Upper lobe of left lung (tissue), 6 donors: ENCODE measurements around the gene ACVR1B. TPM values are rescaled to one million over a fixed set of nuclear protein-coding genes. Genes with fewer than 3 reads are reported as not detected.

Experiments used
- ATAC-seq, 2 donors: fragments of 200-7000 bp; cut with Tn5 transposase; one replicate each; pipeline ENCODE4 v1.9.1; 2022; ENCODE audit warnings: mild to moderate bottlenecking in 2 of 2, moderate library complexity in 2 of 2; ENCODE audit not compliant: low FRiP score in 2 of 2
- DNase-seq, 2 donors: peaks; one replicate each; pipeline ENCODE4 v3.0.0-alpha.2; 2019 to 2020
- H3K27ac ChIP-seq, 4 donors: fragments of 200-600 bp; sonication (generic); one replicate each; pipeline ENCODE4 v1.5.1; 2016 to 2019
- H3K27me3 ChIP-seq, 4 donors: fragments of 200-600 bp; sonication (generic); one replicate each; pipeline ENCODE4 v1.5.1; 2017 to 2019
- H3K36me3 ChIP-seq, 4 donors: fragments of 200-600 bp; sonication (generic); one replicate each; pipeline ENCODE4 v1.5.1; 2016 to 2019
- H3K4me1 ChIP-seq, 4 donors: fragments of 200-600 bp; sonication (generic); one replicate each; pipeline ENCODE4 v1.5.1; 2018 to 2019
- H3K4me3 ChIP-seq, 4 donors: fragments of 200-600 bp; sonication (generic); one replicate each; pipeline ENCODE4 v1.5.1; 2017 to 2019; ENCODE audit warnings: mild to moderate bottlenecking in 2 of 4, moderate library complexity in 1 of 4
- H3K9me3 ChIP-seq, 4 donors: fragments of 200-600 bp; sonication (generic); one replicate each; pipeline ENCODE4 v1.5.1; 2018 to 2019
- CTCF ChIP-seq, 6 experiments: fragments of 450-650 bp in 4 of 6; fragments of 200-600 bp in 2 of 6; sonication (generic) in 2 of 6; IDR thresholded peaks; one replicate each; pipeline ENCODE4 v1.5.1; 2016 to 2019; ENCODE audit warnings: antibody characterized with exemption in 6 of 6
- EP300 ChIP-seq, 4 donors: sonication (generic); formaldehyde crosslinking; IDR thresholded peaks; one replicate each; pipeline ENCODE4 v1.5.1; 2017; ENCODE audit warnings: antibody characterized with exemption in 4 of 4, control low read depth in 2 of 4
- POLR2A ChIP-seq, 4 donors: fragments of 450-650 bp; IDR thresholded peaks; one replicate each; pipeline ENCODE4 v1.5.1; 2016 to 2017; ENCODE audit warnings: antibody characterized with exemption in 4 of 4, mild to moderate bottlenecking in 2 of 4
- POLR2AphosphoS5 ChIP-seq, 2 donors: sonication (generic); formaldehyde crosslinking; IDR thresholded peaks; one replicate each; pipeline ENCODE4 v1.5.1; 2017; ENCODE audit warnings: antibody characterized with exemption in 2 of 2
- WGBS, 2 donors: methylation state at CpG; one replicate each; pipeline ENCODE4 v1.1.5; 2017 to 2018; 5-methylcytosine and 5-hydroxymethylcytosine counted together
- total RNA-seq, 6 donors: library from RNA; depleted of rRNA in 4 of 6; stranded (reverse); fragments of >200 nt in 4 of 6; gene quantifications; one replicate each; pipeline versions ENCODE4 v1.1.0 to v1.2.1, GENCODE V29; 2016 to 2021
- donor health status: DM: no; HTN: no; CAD: no; lungs with moderate emphysema.
- donor health status: DM: no; HTN: yes; CAD: no; lungs with severe emphysema.

ACVR1B gene
- total RNA-seq, 6 donors from 2014 or later, result 13.0 to 44.9 (median 23.6) TPM

- no peak overlapping the region for H3K4me3 ChIP-seq
- no peaks in the 10 kb centered on the region for H3K9me3 ChIP-seq
- WGBS, 2 donors, result 57 to 75% methylated on average over 6 of the region's 6 CpGs
- no peak overlapping the region for H3K27ac ChIP-seq
- TF ChIP-seq CTCF (IDR thresholded peaks at IDR 0.05) (no peak), POLR2AphosphoS5 (IDR thresholded peaks at IDR 0.05) (no peak), POLR2A (IDR thresholded peaks at IDR 0.05) (no peak), EP300 (IDR thresholded peaks at IDR 0.05) (no peak)
- H3K4me1 ChIP-seq, result peaks cover 4 to 14% (median 5%) of the 10 kb centered on the region in 4 donors
- DNase-seq (no peak), ATAC-seq (no peak)
- H3K36me3 ChIP-seq, result peaks cover 5 to 82% (median 41%) of the 10 kb centered on the region in 4 donors
- H3K27me3 ChIP-seq, result no peaks in the 10 kb centered on the region
Measured at GRCh38 chr12:51984657-51985056, 33.2 kb downstream of the ACVR1B start.

GRCh38 chr12:51985154-51985835, 33.8 kb downstream of the ACVR1B start:
- H3K36me3 ChIP-seq, result peaks cover 5 to 86% (median 41%) of the 10 kb centered on the region in 4 donors
- no peak for DNase-seq
- H3K27ac ChIP-seq, result no peak overlapping the region
- ATAC-seq, result no peak
- TF ChIP-seq POLR2A (IDR thresholded peaks at IDR 0.05), result no peak
- TF ChIP-seq POLR2AphosphoS5 (IDR thresholded peaks at IDR 0.05), result no peak
- TF ChIP-seq EP300 (IDR thresholded peaks at IDR 0.05), result no peak
- TF ChIP-seq CTCF (IDR thresholded peaks at IDR 0.05), result no peak
- H3K4me1 ChIP-seq, result peaks cover 0 to 7% (median 4%) of the 10 kb centered on the region in 4 donors
- H3K27me3 ChIP-seq, result no peaks in the 10 kb centered on the region
- WGBS, 2 donors, result 82 to 92% methylated on average over 9 of the region's 9 CpGs
- no peaks in the 10 kb centered on the region for H3K9me3 ChIP-seq
- no peak overlapping the region for H3K4me3 ChIP-seq

- DNase-seq, result no peak
- TF ChIP-seq POLR2AphosphoS5 (IDR thresholded peaks at IDR 0.05) (no peak), POLR2A (IDR thresholded peaks at IDR 0.05) (no peak), CTCF (IDR thresholded peaks at IDR 0.05) (no peak), EP300 (IDR thresholded peaks at IDR 0.05) (no peak)
- Histone ChIP-seq H3K27me3 (no peaks in the 10 kb centered on the region), H3K4me1 (no peaks in the 10 kb centered on the region), H3K9me3 (no peaks in the 10 kb centered on the region), H3K27ac (no peak overlapping the region), H3K4me3 (no peak overlapping the region), H3K36me3 (peaks cover 4 to 83% (median 35%) of the 10 kb centered on the region in 4 donors)
- ATAC-seq, result no peak
- WGBS, 2 donors, result 89 to 91% methylated on average over 8 of the region's 8 CpGs
Measured at GRCh38 chr12:51986834-51987233, 35.3 kb downstream of the ACVR1B start.

- 85 to 92% methylated on average over 5 of the region's 5 CpGs for WGBS, 2 donors
- H3K27ac ChIP-seq, result no peak overlapping the region
- H3K36me3 ChIP-seq, result peaks cover 0 to 60% (median 30%) of the 10 kb centered on the region in 4 donors
- H3K4me1 ChIP-seq, result peaks cover 0 to 9% (median 0%) of the 10 kb centered on the region in 4 donors
- TF ChIP-seq POLR2A (IDR thresholded peaks at IDR 0.05) (no peak), EP300 (IDR thresholded peaks at IDR 0.05) (no peak), CTCF (IDR thresholded peaks at IDR 0.05) (no peak), POLR2AphosphoS5 (IDR thresholded peaks at IDR 0.05) (no peak)
- no peak for ATAC-seq
- no peaks in the 10 kb centered on the region for H3K27me3 ChIP-seq
- no peak for DNase-seq
- H3K9me3 ChIP-seq, result no peaks in the 10 kb centered on the region
- H3K4me3 ChIP-seq, result no peak overlapping the region
Measured at GRCh38 chr12:51992246-51992645, 40.7 kb downstream of the ACVR1B start.

GRCh38 chr12:51994539-51994820, 43.0 kb downstream of the ACVR1B start:
- no peak for DNase-seq
- Histone ChIP-seq H3K27ac (no peak overlapping the region), H3K36me3 (peaks cover 0 to 43% (median 31%) of the 10 kb centered on the region in 4 donors), H3K27me3 (no peaks in the 10 kb centered on the region), H3K4me3 (no peak overlapping the region), H3K4me1 (peaks cover 0 to 9% (median 0%) of the 10 kb centered on the region in 4 donors), H3K9me3 (no peaks in the 10 kb centered on the region)
- 95 to 96% methylated on average over 14 to 16 of the region's 17 CpGs for WGBS, 2 donors
- TF ChIP-seq POLR2A (IDR thresholded peaks at IDR 0.05) (no peak), POLR2AphosphoS5 (IDR thresholded peaks at IDR 0.05) (no peak), EP300 (IDR thresholded peaks at IDR 0.05) (no peak), CTCF (IDR thresholded peaks at IDR 0.05) (no peak)
- no peak for ATAC-seq
